ENCODE measurements around the gene ABL1.
"Not testable (repeated sequence)": the region's sequence is repeated elsewhere in the genome, so short reads cannot be mapped to it uniquely, and the experiment has no call there.

The ABL1 gene

GRCh38 chr9:130905902-130906734, 71.1 kb downstream of the ABL1 start:
- Histone ChIP-seq H3K9me3 (ENCODE audit: control insufficient read depth, low read length) (no peaks in the 10 kb centered on the region), H3K9ac (ENCODE audit: low read length) (no peak overlapping the region), H3K36me3 (ENCODE audit: control insufficient read depth, insufficient read depth, low read length) (no peaks in the 10 kb centered on the region), H3K4me1 (ENCODE audit: control insufficient read depth, insufficient read depth, low read length) (no peaks in the 10 kb centered on the region), H3K27me3 (ENCODE audit: control insufficient read depth, insufficient read depth, low read length) (peaks cover 23% of the 10 kb centered on the region), H3K4me3 (ENCODE audit: low read length) (no peak overlapping the region)

- Histone ChIP-seq H3K4me1 (ENCODE audit: control insufficient read depth, insufficient read depth, low read length) (no peaks in the 10 kb centered on the region), H3K4me3 (ENCODE audit: low read length) (no peak overlapping the region), H3K36me3 (ENCODE audit: control insufficient read depth, insufficient read depth, low read length) (no peaks in the 10 kb centered on the region), H3K27me3 (ENCODE audit: control insufficient read depth, insufficient read depth, low read length) (peaks cover 25% of the 10 kb centered on the region), H3K9ac (ENCODE audit: low read length) (no peak overlapping the region), H3K9me3 (ENCODE audit: control insufficient read depth, low read length) (no peaks in the 10 kb centered on the region)
Observed at GRCh38 chr9:130906735-130907416, 71.8 kb downstream of the ABL1 start.

- no peak overlapping the region for H3K9ac ChIP-seq (ENCODE audit: low read length)
- no peaks in the 10 kb centered on the region for H3K9me3 ChIP-seq (ENCODE audit: control insufficient read depth, low read length)
- no peaks in the 10 kb centered on the region for H3K36me3 ChIP-seq (ENCODE audit: control insufficient read depth, insufficient read depth, low read length)
Observed at GRCh38 chr9:130908146-130908877, 73.3 kb downstream of the ABL1 start.

GRCh38 chr9:130908878-130909355, 73.9 kb downstream of the ABL1 start:
- H3K9me3 ChIP-seq (ENCODE audit: control insufficient read depth, low read length): no peaks in the 10 kb centered on the region

More at GRCh38 chr9:130908146-130908877, 73.3 kb downstream of the ABL1 start:
- H3K27me3 ChIP-seq (ENCODE audit: control insufficient read depth, insufficient read depth, low read length): peaks cover 21% of the 10 kb centered on the region
- H3K4me1 ChIP-seq (ENCODE audit: control insufficient read depth, insufficient read depth, low read length): peaks cover 4% of the 10 kb centered on the region
- H3K4me3 ChIP-seq (ENCODE audit: low read length): no peak overlapping the region

GRCh38 chr9:130910041-130910440, 75.0 kb downstream of the ABL1 start:
- not testable (repeated sequence) for H3K9ac ChIP-seq (ENCODE audit: low read length); H3K4me3 ChIP-seq (ENCODE audit: low read length); H3K9me3 ChIP-seq (ENCODE audit: control insufficient read depth, low read length); H3K36me3 ChIP-seq (ENCODE audit: control insufficient read depth, insufficient read depth, low read length); H3K4me1 ChIP-seq (ENCODE audit: control insufficient read depth, insufficient read depth, low read length)
- peaks cover 29% of the 10 kb centered on the region for H3K27me3 ChIP-seq (ENCODE audit: control insufficient read depth, insufficient read depth, low read length)

More at GRCh38 chr9:130908878-130909355, 73.9 kb downstream of the ABL1 start:
- Histone ChIP-seq H3K4me3 (ENCODE audit: low read length) (no peak overlapping the region), H3K4me1 (ENCODE audit: control insufficient read depth, insufficient read depth, low read length) (peaks cover 4% of the 10 kb centered on the region), H3K9ac (ENCODE audit: low read length) (no peak overlapping the region), H3K36me3 (ENCODE audit: control insufficient read depth, insufficient read depth, low read length) (no peaks in the 10 kb centered on the region), H3K27me3 (ENCODE audit: control insufficient read depth, insufficient read depth, low read length) (peaks cover 27% of the 10 kb centered on the region)

- not testable (repeated sequence) for H3K4me1 ChIP-seq (ENCODE audit: control insufficient read depth, insufficient read depth, low read length); H3K36me3 ChIP-seq (ENCODE audit: control insufficient read depth, insufficient read depth, low read length); H3K9ac ChIP-seq (ENCODE audit: low read length); H3K4me3 ChIP-seq (ENCODE audit: low read length); H3K9me3 ChIP-seq (ENCODE audit: control insufficient read depth, low read length)
- peaks cover 27% of the 10 kb centered on the region for H3K27me3 ChIP-seq (ENCODE audit: control insufficient read depth, insufficient read depth, low read length)
Observed at GRCh38 chr9:130910670-130911069, 75.6 kb downstream of the ABL1 start.

GRCh38 chr9:130911254-130912049, 76.4 kb downstream of the ABL1 start:
- Histone ChIP-seq H3K36me3 (ENCODE audit: control insufficient read depth, insufficient read depth, low read length) (no peaks in the 10 kb centered on the region), H3K4me1 (ENCODE audit: control insufficient read depth, insufficient read depth, low read length) (peaks cover 4% of the 10 kb centered on the region), H3K4me3 (ENCODE audit: low read length) (no peak overlapping the region), H3K27me3 (ENCODE audit: control insufficient read depth, insufficient read depth, low read length) (peaks cover 24% of the 10 kb centered on the region), H3K9ac (ENCODE audit: low read length) (no peak overlapping the region), H3K9me3 (ENCODE audit: control insufficient read depth, low read length) (no peaks in the 10 kb centered on the region)

GRCh38 chr9:130912932-130913598, 78.0 kb downstream of the ABL1 start:
- Histone ChIP-seq H3K9me3 (ENCODE audit: control insufficient read depth, low read length) (no peaks in the 10 kb centered on the region), H3K4me3 (ENCODE audit: low read length) (no peak overlapping the region), H3K9ac (ENCODE audit: low read length) (no peak overlapping the region), H3K4me1 (ENCODE audit: control insufficient read depth, insufficient read depth, low read length) (peaks cover 4% of the 10 kb centered on the region), H3K27me3 (ENCODE audit: control insufficient read depth, insufficient read depth, low read length) (peaks cover 26% of the 10 kb centered on the region), H3K36me3 (ENCODE audit: control insufficient read depth, insufficient read depth, low read length) (no peaks in the 10 kb centered on the region)

GRCh38 chr9:130913599-130914416, 78.8 kb downstream of the ABL1 start:
- H3K9me3 ChIP-seq (ENCODE audit: control insufficient read depth, low read length): no peaks in the 10 kb centered on the region

GRCh38 chr9:130914417-130915095, 79.5 kb downstream of the ABL1 start:
- H3K36me3 ChIP-seq (ENCODE audit: control insufficient read depth, insufficient read depth, low read length): no peaks in the 10 kb centered on the region
- H3K9ac ChIP-seq (ENCODE audit: low read length): no peak overlapping the region
- peaks cover 4% of the 10 kb centered on the region for H3K4me1 ChIP-seq (ENCODE audit: control insufficient read depth, insufficient read depth, low read length)
- H3K4me3 ChIP-seq (ENCODE audit: low read length): no peak overlapping the region
- peaks cover 22% of the 10 kb centered on the region for H3K27me3 ChIP-seq (ENCODE audit: control insufficient read depth, insufficient read depth, low read length)
- no peaks in the 10 kb centered on the region for H3K9me3 ChIP-seq (ENCODE audit: control insufficient read depth, low read length)

More at GRCh38 chr9:130913599-130914416, 78.8 kb downstream of the ABL1 start:
- no peak overlapping the region for H3K9ac ChIP-seq (ENCODE audit: low read length)
- peaks cover 4% of the 10 kb centered on the region for H3K4me1 ChIP-seq (ENCODE audit: control insufficient read depth, insufficient read depth, low read length)
- H3K27me3 ChIP-seq (ENCODE audit: control insufficient read depth, insufficient read depth, low read length): peaks cover 22% of the 10 kb centered on the region
- no peaks in the 10 kb centered on the region for H3K36me3 ChIP-seq (ENCODE audit: control insufficient read depth, insufficient read depth, low read length)
- no peak overlapping the region for H3K4me3 ChIP-seq (ENCODE audit: low read length)

Data from mucosa of stomach (tissue), 1 donor.